Fibroblast of lung (primary cell): ENCODE data around the gene RAVER2.

Experiments
- EZH2 ChIP-seq: IDR thresholded peaks from 2 replicates; pipeline ENCODE4 v1.5.1; 2012; ENCODE audit warnings: low read length, control low read depth, mild to moderate bottlenecking; ENCODE audit errors: missing control alignments
- TF ChIP-seq, protein P1 (sequence below), 2 donors: IDR thresholded peaks in 1 of 2; conservative IDR thresholded peaks in 1 of 2; 1 replicate in 1 of 2; 2 replicates in 1 of 2; pipeline ENCODE4 v1.5.1; 2011 to 2012; ENCODE audit warnings: low read length in 2 of 2, control low read depth in 1 of 2, inconsistent platforms in 1 of 2, low read depth in 1 of 2, mild to moderate bottlenecking in 1 of 2

DNA sequence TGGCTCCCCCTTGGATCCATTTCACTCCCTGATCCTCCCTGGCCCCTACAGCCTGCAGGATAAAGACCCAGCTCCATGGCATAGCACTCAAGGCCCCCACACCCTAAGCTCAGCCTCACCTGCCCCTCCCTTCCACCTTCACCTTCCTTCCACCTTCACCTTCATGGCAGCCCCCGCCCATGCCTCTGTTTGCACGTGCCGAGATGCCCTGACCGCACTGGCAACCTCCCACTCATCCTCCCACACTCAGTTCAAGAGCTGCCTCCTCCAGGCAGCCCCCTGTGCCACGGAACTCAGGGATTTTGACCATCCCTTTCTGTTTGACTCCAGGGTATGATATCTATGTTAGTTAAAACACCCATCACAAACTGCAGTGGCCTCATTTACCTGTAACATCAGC is 109.8 kb downstream of the RAVER2 start:
- TF ChIP-seq, protein P1, sequence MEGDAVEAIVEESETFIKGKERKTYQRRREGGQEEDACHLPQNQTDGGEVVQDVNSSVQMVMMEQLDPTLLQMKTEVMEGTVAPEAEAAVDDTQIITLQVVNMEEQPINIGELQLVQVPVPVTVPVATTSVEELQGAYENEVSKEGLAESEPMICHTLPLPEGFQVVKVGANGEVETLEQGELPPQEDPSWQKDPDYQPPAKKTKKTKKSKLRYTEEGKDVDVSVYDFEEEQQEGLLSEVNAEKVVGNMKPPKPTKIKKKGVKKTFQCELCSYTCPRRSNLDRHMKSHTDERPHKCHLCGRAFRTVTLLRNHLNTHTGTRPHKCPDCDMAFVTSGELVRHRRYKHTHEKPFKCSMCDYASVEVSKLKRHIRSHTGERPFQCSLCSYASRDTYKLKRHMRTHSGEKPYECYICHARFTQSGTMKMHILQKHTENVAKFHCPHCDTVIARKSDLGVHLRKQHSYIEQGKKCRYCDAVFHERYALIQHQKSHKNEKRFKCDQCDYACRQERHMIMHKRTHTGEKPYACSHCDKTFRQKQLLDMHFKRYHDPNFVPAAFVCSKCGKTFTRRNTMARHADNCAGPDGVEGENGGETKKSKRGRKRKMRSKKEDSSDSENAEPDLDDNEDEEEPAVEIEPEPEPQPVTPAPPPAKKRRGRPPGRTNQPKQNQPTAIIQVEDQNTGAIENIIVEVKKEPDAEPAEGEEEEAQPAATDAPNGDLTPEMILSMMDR (conservative IDR thresholded peaks at IDR 0.05 in 1 of 2, IDR thresholded peaks at IDR 0.05 in 1 of 2; ENCODE audit: low read depth in 1 of 2, low read length in 2 of 2), result no peak
- TF ChIP-seq EZH2, result no peak
